Glutamatergic neuron (in vitro differentiated cells): ENCODE data around the gene PCDHA4. TPM values are rescaled to one million over a fixed set of nuclear protein-coding genes. Genes with fewer than 3 reads are reported as not detected.
A peak's percentile ranks its signal among the peaks of the same experiment; 100 is the strongest.
"Not testable (repeated sequence)": the region's sequence is repeated elsewhere in the genome, so short reads cannot be mapped to it uniquely, and the experiment has no call there.

Experiments used
- DNase-seq: peaks from one replicate; pipeline ENCODE4 v3.0.0; 2022
- H3K27ac Mint-ChIP-seq: one replicate; pipeline ENCODE4 v1.8.0; 2020; ENCODE audit warnings: mild to moderate bottlenecking, mixed read lengths, inconsistent platforms; ENCODE audit not compliant: unreplicated experiment
- H3K27me3 Mint-ChIP-seq: one replicate; pipeline ENCODE4 v1.8.0; 2020; ENCODE audit warnings: mild to moderate bottlenecking, moderate library complexity, mixed read lengths, inconsistent platforms; ENCODE audit not compliant: unreplicated experiment
- H3K36me3 Mint-ChIP-seq: one replicate; pipeline ENCODE4 v1.8.0; 2020; ENCODE audit warnings: mild to moderate bottlenecking, mixed read lengths, inconsistent platforms; ENCODE audit not compliant: unreplicated experiment
- H3K4me1 Mint-ChIP-seq: one replicate; pipeline ENCODE4 v1.8.0; 2020; ENCODE audit warnings: mild to moderate bottlenecking, low read depth, mixed read lengths, inconsistent platforms; ENCODE audit not compliant: unreplicated experiment
- H3K4me3 Mint-ChIP-seq: one replicate; pipeline ENCODE4 v1.8.0; 2020; ENCODE audit warnings: mild to moderate bottlenecking, mixed read lengths, inconsistent platforms; ENCODE audit not compliant: unreplicated experiment
- H3K9me3 Mint-ChIP-seq: one replicate; pipeline ENCODE4 v1.8.0; 2020; ENCODE audit warnings: mild to moderate bottlenecking, moderate library complexity, mixed read lengths, inconsistent platforms; ENCODE audit not compliant: unreplicated experiment
- total RNA-seq: library from RNA; stranded (reverse); fragmentation: NEBNext Ultra II Directional; extraction: Animal tissue kit (Norgen Biotek cat#: 25700); gene quantifications from one replicate; pipeline ENCODE4 v1.2.1, GENCODE V29; 2021; ENCODE audit not compliant: unreplicated experiment
- TF ChIP-seq, protein P1 (sequence below): fragments of 200-600 bp; sonication (generic); IDR thresholded peaks from one replicate; pipeline ENCODE4 v1.5.0; 2021; ENCODE audit not compliant: partially characterized antibody, unreplicated experiment

PCDHA4 gene
- total RNA-seq, 1 donor from 2014 or later: 29.7 TPM

DNA sequence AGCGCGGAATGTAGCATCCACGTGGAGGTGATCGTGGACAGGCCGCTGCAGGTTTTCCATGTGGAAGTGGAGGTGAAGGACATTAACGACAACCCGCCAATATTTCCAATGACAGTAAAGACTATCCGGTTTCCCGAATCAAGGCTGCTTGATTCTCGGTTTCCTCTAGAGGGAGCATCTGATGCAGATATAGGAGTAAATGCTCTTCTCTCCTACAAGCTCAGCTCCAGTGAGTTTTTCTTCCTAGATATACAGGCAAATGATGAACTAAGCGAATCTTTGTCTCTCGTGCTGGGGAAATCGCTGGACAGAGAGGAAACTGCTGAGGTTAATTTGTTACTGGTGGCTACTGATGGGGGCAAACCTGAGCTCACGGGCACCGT is 11.6 kb upstream of the PCDHA4 start:
- peaks cover 19% of the 10 kb centered on the region for H3K9me3 Mint-ChIP-seq
- H3K36me3 Mint-ChIP-seq: peaks cover 27% of the 10 kb centered on the region
- H3K27me3 Mint-ChIP-seq: no peaks in the 10 kb centered on the region
- TF ChIP-seq, protein P1, sequence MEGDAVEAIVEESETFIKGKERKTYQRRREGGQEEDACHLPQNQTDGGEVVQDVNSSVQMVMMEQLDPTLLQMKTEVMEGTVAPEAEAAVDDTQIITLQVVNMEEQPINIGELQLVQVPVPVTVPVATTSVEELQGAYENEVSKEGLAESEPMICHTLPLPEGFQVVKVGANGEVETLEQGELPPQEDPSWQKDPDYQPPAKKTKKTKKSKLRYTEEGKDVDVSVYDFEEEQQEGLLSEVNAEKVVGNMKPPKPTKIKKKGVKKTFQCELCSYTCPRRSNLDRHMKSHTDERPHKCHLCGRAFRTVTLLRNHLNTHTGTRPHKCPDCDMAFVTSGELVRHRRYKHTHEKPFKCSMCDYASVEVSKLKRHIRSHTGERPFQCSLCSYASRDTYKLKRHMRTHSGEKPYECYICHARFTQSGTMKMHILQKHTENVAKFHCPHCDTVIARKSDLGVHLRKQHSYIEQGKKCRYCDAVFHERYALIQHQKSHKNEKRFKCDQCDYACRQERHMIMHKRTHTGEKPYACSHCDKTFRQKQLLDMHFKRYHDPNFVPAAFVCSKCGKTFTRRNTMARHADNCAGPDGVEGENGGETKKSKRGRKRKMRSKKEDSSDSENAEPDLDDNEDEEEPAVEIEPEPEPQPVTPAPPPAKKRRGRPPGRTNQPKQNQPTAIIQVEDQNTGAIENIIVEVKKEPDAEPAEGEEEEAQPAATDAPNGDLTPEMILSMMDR: peak; percentile 59
- H3K4me1 Mint-ChIP-seq: no peaks in the 10 kb centered on the region
- H3K27ac Mint-ChIP-seq: peak overlapping the region; percentile 97
- DNase-seq: no peak
- H3K4me3 Mint-ChIP-seq: peak overlapping the region; percentile 93

DNA sequence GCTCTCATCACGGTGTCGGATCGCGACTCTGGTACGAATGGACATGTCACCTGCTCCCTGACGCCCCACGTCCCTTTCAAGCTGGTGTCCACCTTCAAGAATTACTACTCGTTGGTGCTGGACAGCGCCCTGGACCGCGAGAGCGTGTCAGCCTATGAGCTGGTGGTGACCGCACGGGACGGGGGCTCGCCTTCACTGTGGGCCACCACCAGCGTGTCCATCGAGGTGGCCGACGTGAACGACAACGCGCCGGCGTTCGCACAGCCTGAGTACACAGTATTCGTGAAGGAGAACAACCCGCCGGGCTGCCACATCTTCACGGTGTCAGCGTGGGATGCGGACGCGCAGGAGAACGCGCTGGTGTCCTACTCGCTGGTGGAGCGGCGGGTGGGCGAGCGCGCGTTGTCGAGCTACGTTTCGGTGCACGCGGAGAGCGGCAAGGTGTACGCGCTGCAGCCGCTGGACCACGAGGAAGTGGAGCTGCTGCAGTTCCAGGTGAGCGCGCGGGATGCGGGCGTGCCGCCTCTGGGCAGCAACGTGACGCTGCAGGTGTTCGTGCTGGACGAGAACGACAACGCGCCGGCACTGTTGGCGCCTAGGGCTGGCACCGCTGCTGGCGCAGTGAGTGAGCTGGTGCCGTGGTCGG is 10.7 kb upstream of the PCDHA4 start:
- Mint-ChIP-seq H3K36me3 (peaks cover 34% of the 10 kb centered on the region), H3K4me3 (peak overlapping the region; percentile 93), H3K9me3 (peaks cover 24% of the 10 kb centered on the region)
- not testable (repeated sequence) for H3K27me3 Mint-ChIP-seq, DNase-seq, H3K27ac Mint-ChIP-seq, H3K4me1 Mint-ChIP-seq

DNA sequence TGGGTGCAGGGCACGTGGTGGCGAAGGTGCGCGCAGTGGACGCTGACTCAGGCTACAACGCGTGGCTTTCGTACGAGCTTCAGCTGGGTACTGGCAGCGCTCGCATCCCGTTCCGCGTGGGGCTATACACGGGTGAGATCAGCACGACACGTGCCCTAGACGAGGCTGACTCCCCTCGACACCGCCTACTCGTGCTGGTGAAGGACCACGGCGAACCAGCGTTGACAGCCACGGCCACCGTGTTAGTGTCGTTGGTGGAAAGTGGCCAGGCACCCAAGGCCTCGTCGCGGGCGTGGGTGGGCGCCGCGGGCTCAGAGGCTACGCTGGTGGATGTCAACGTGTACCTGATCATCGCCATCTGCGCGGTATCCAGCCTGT is 10.2 kb upstream of the PCDHA4 start:
- Mint-ChIP-seq H3K4me3 (no peak overlapping the region), H3K4me1 (no peaks in the 10 kb centered on the region), H3K27ac (no peak overlapping the region), H3K9me3 (peaks cover 26% of the 10 kb centered on the region), H3K27me3 (no peaks in the 10 kb centered on the region), H3K36me3 (peaks cover 39% of the 10 kb centered on the region)
- TF ChIP-seq, protein P1: no peak
- no peak for DNase-seq

DNA sequence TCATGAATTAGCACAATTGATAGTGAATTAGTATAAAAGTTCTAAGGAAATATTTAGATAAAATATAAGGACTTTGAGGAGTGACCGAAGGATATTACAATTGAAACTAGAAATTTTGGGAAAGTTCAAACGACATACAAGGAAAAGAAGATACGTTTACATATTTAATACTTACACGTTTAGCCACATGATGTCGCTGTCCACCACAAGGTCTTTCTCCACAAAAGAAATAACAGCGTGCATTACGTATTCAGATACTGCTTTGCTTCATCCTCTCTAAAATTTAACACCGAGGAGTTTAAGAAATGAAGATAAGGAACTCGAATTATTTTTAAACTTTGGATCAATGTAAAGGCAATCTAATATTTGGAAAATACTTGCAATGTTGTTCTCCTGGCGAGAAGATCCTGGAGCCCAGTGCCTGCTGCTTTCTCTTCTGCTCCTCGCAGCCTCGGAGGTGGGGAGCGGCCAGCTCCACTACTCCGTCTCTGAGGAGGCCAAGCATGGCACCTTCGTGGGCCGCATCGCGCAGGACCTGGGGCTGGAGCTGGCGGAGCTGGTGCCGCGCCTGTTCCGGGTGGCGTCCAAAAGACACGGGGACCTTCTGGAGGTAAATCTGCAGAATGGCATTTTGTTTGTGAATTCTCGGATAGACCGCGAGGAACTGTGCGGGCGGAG is 5.9 kb upstream of the PCDHA4 start, which contains the start of gene PCDHA3:
PCDHA3 (plus strand) TSS at position 242 of the 678 bp plus-strand sequence.
- no peaks in the 10 kb centered on the region for H3K27me3 Mint-ChIP-seq
- H3K36me3 Mint-ChIP-seq: peaks cover 51% of the 10 kb centered on the region
- peak within 1 kb of the TSS; percentile 59 for H3K27ac Mint-ChIP-seq
- H3K9me3 Mint-ChIP-seq: peaks cover 22% of the 10 kb centered on the region
- no peak for DNase-seq
- peak within 1 kb of the TSS; percentile 69 for H3K4me3 Mint-ChIP-seq
- TF ChIP-seq, protein P1: peak; percentile 16
- H3K4me1 Mint-ChIP-seq: peaks cover 4% of the 10 kb centered on the region

DNA sequence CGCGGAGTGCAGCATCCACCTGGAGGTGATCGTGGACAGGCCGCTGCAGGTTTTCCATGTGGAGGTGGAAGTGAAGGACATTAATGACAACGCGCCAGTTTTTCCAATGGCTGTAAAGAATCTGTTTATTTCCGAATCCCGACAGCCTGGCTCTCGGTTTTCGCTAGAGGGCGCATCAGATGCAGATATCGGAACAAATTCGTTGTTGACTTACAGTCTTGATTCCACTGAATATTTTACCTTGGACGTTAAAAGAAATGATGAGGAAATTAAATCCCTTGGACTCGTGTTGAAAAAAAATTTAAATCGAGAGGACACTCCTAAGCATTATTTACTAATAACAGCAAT is 5.4 kb upstream of the PCDHA4 start:
- H3K27me3 Mint-ChIP-seq: no peaks in the 10 kb centered on the region

DNA sequence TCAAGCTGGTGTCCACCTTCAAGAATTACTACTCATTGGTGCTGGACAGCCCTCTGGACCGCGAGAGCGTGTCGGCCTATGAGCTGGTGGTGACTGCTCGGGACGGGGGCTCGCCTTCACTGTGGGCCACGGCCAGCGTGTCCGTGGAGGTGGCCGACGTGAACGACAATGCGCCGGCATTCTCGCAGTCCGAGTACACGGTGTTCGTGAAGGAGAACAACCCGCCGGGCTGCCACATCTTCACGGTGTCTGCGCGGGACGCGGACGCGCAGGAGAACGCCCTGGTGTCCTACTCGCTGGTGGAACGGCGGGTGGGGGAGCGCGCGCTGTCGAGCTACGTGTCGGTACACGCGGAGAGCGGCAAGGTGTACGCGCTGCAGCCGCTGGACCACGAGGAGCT is 4.5 kb upstream of the PCDHA4 start:
- H3K27ac Mint-ChIP-seq, H3K27me3 Mint-ChIP-seq, H3K4me1 Mint-ChIP-seq, H3K4me3 Mint-ChIP-seq, DNase-seq: not testable (repeated sequence)
- peaks cover 28% of the 10 kb centered on the region for H3K9me3 Mint-ChIP-seq
- H3K36me3 Mint-ChIP-seq: peaks cover 45% of the 10 kb centered on the region

More for the DNA sequence above, 5.4 kb upstream of the PCDHA4 start:
- H3K27ac Mint-ChIP-seq: peak overlapping the region; percentile 59
- peak overlapping the region; percentile 69 for H3K4me3 Mint-ChIP-seq
- peaks cover 5% of the 10 kb centered on the region for H3K4me1 Mint-ChIP-seq
- peaks cover 23% of the 10 kb centered on the region for H3K9me3 Mint-ChIP-seq
- TF ChIP-seq, protein P1: no peak
- DNase-seq: no peak
- H3K36me3 Mint-ChIP-seq: peaks cover 47% of the 10 kb centered on the region
